ENCODE data around the gene RECQL.

Gene RECQL

DNA sequence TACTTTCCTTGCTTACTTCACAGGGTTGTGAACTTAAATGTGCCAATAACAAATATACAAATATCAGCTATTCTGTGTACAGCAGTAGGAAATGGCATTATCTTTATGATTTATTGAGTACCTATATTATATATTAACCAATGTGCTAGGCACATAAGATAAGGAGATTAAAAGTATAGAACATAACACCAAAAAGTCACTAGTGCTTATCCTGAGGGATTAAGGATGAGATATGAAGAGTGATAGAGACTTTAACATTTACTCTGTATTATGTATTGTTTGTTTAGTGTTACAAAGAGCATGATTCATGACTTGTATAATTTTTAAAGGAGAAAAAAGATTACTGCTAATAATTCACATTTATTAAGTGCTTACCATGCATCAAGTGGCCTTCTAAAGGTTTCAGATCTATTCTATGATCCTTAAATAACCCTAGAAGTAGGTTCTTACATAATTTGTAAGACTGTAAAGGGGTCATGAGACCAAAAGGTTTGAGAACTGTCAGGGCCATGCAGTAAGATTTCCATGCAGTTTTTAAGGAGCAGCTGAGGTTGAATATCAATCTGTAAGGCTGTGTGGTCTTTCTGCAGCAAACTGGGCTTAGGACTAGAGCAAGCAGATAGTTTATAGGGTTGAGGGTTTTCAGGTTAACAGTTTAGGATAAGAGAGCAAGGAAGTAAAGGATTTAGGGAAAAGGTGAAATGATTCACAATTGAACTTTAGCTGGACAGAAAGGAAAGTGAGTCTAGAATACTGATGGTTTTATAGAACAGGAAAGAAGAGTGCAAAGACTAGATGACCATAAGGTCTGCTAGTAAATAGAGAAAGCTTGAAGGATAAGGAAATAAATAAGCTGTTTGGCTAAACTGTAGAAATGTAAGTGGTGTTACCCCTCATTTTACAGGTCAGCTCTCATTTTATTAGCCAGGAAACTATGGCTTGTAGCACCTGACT, 57.0 kb downstream of the RECQL start:
- TF ChIP-seq PATZ1 (CRISPR knock-in tag; IDR thresholded peaks at IDR 0.05; ENCODE audit: borderline replicate concordance) = no peak
- no peak for TF ChIP-seq BACH2 (CRISPR knock-in tag; IDR thresholded peaks at IDR 0.05; ENCODE audit: borderline replicate concordance)
- TF ChIP-seq PPARA (CRISPR knock-in tag; IDR thresholded peaks at IDR 0.05; ENCODE audit: borderline replicate concordance) = no peak
- TF ChIP-seq ZC3H10 (CRISPR knock-in tag; IDR thresholded peaks at IDR 0.05) = no peak
- no peak for TF ChIP-seq ZNF70 (CRISPR knock-in tag; IDR thresholded peaks at IDR 0.05)
- TF ChIP-seq ZNF565 (CRISPR knock-in tag; conservative IDR thresholded peaks at IDR 0.05; ENCODE audit: low read depth) = no peak
- TF ChIP-seq TSHZ2 (CRISPR knock-in tag; IDR thresholded peaks at IDR 0.05) = no peak
- TF ChIP-seq TOX (CRISPR knock-in tag; IDR thresholded peaks at IDR 0.05; ENCODE audit: borderline replicate concordance) = no peak
- TF ChIP-seq, protein P1, sequence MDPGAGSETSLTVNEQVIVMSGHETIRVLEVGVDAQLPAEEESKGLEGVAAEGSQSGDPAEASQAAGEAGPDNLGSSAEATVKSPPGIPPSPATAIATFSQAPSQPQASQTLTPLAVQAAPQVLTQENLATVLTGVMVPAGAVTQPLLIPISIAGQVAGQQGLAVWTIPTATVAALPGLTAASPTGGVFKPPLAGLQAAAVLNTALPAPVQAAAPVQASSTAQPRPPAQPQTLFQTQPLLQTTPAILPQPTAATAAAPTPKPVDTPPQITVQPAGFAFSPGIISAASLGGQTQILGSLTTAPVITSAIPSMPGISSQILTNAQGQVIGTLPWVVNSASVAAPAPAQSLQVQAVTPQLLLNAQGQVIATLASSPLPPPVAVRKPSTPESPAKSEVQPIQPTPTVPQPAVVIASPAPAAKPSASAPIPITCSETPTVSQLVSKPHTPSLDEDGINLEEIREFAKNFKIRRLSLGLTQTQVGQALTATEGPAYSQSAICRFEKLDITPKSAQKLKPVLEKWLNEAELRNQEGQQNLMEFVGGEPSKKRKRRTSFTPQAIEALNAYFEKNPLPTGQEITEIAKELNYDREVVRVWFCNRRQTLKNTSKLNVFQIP (CRISPR knock-in tag; IDR thresholded peaks at IDR 0.05; ENCODE audit: borderline replicate concordance, low read depth) = no peak
- TF ChIP-seq ZNF8 (CRISPR knock-in tag; IDR thresholded peaks at IDR 0.05) = no peak
- no peak for TF ChIP-seq ESRRG (CRISPR knock-in tag; IDR thresholded peaks at IDR 0.05)
- TF ChIP-seq, protein P2, sequence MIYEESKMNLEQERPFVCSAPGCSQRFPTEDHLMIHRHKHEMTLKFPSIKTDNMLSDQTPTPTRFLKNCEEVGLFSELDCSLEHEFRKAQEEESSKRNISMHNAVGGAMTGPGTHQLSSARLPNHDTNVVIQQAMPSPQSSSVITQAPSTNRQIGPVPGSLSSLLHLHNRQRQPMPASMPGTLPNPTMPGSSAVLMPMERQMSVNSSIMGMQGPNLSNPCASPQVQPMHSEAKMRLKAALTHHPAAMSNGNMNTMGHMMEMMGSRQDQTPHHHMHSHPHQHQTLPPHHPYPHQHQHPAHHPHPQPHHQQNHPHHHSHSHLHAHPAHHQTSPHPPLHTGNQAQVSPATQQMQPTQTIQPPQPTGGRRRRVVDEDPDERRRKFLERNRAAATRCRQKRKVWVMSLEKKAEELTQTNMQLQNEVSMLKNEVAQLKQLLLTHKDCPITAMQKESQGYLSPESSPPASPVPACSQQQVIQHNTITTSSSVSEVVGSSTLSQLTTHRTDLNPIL (CRISPR knock-in tag; IDR thresholded peaks at IDR 0.05; ENCODE audit: low read depth) = no peak
- TF ChIP-seq GLIS3 (CRISPR knock-in tag; IDR thresholded peaks at IDR 0.05) = no peak
- TF ChIP-seq ZFP3 (CRISPR knock-in tag; IDR thresholded peaks at IDR 0.05) = no peak
- no peak for TF ChIP-seq SNAI2 (CRISPR knock-in tag; IDR thresholded peaks at IDR 0.05)
- no peak for TF ChIP-seq OSR1 (CRISPR knock-in tag; IDR thresholded peaks at IDR 0.05)
- no peak for TF ChIP-seq CSDC2 (CRISPR knock-in tag; IDR thresholded peaks at IDR 0.05)
- TF ChIP-seq ISL1 (CRISPR knock-in tag; IDR thresholded peaks at IDR 0.05) = no peak
- TF ChIP-seq CSRNP3 (CRISPR knock-in tag; IDR thresholded peaks at IDR 0.05) = no peak
- TF ChIP-seq ZFP30 (CRISPR knock-in tag; IDR thresholded peaks at IDR 0.05) = no peak
- no peak for ATAC-seq

GRCh38 chr12:21439347-21439746, 62.1 kb downstream of the RECQL start:
- no peak for ATAC-seq
- TF ChIP-seq ESRRG (CRISPR knock-in tag; IDR thresholded peaks at IDR 0.05) (no peak), PATZ1 (CRISPR knock-in tag; IDR thresholded peaks at IDR 0.05; ENCODE audit: borderline replicate concordance) (no peak), RARB (CRISPR knock-in tag; IDR thresholded peaks at IDR 0.05) (no peak), OSR1 (CRISPR knock-in tag; IDR thresholded peaks at IDR 0.05) (no peak), BACH2 (CRISPR knock-in tag; IDR thresholded peaks at IDR 0.05; ENCODE audit: borderline replicate concordance) (no peak)
- TF ChIP-seq, protein P1 (CRISPR knock-in tag; IDR thresholded peaks at IDR 0.05; ENCODE audit: borderline replicate concordance, low read depth) = no peak
